ENCODE data around the gene OTOP2. TPM values are rescaled to one million over a fixed set of nuclear protein-coding genes. Genes with fewer than 3 reads are reported as not detected.

OTOP2 gene
- total RNA-seq, 1 donor from 2014 or later, result not detected

- H3K27me3 ChIP-seq (ENCODE audit: control insufficient read depth in 3 of 3, insufficient read depth in 3 of 3, low read length in 3 of 3), result peaks cover 5 to 6% (median 6%) of the 10 kb centered on the region in 3 donors
- H3K27ac ChIP-seq (ENCODE audit: low read depth, low read length), result no peak overlapping the region
Observed at GRCh38 chr17:74957935-74958740, 34.1 kb downstream of the OTOP2 start.

DNA sequence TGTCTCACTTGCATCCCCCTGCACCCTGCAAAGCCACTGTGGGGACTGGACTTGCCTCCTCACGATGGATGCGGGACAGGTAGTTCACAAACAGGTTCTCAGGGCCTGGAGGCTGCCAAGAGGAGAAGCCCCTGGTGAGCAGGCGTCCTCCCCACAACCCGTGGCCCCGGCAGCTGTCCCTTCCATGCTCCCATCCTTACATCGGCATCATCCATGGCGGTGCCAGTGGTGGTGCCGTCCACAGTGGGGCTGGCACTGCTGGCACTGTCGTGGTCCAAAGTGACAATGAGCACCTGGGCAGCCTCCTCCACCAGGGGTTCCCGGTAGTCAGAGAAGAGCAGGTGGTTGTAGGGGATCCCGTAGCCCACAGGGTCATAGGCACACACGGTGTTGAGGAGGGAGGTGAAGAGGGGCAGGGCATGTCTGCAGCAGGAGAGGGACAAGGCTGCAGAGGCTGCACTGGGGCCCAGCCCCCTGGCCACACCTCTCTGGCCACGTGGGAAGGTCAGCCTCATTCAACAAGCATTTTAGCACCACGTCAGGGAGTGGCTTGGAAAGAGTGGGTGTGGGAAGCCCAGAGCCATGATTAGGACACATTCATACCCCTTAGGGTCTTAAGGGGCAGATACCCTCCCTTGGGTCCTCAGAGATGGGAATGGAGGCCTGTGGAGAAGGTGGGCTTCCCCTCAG, 35.9 kb downstream of the OTOP2 start:
- H3K4me3 ChIP-seq (ENCODE audit: low read length in 3 of 3), result no peak overlapping the region
- peaks cover 0 to 2% (median 0%) of the 10 kb centered on the region in 3 donors for H3K4me1 ChIP-seq (ENCODE audit: control insufficient read depth in 3 of 3, insufficient read depth in 3 of 3, low read length in 3 of 3)
- H3K36me3 ChIP-seq (ENCODE audit: control insufficient read depth in 3 of 3, insufficient read depth in 3 of 3, low read length in 3 of 3), result no peaks in the 10 kb centered on the region
- H3K27me3 ChIP-seq (ENCODE audit: control insufficient read depth in 3 of 3, insufficient read depth in 3 of 3, low read length in 3 of 3), result peaks cover 5 to 11% (median 6%) of the 10 kb centered on the region in 3 donors
- no peaks in the 10 kb centered on the region for H3K9me3 ChIP-seq (ENCODE audit: control insufficient read depth in 3 of 3, low read length in 3 of 3)
- H3K27ac ChIP-seq (ENCODE audit: low read depth, low read length), result no peak overlapping the region
- H3K9ac ChIP-seq (ENCODE audit: low read depth in 1 of 3, low read length in 3 of 3), result no peak overlapping the region

More at GRCh38 chr17:74957935-74958740, 34.1 kb downstream of the OTOP2 start:
- no peak overlapping the region for H3K9ac ChIP-seq (ENCODE audit: low read depth in 1 of 3, low read length in 3 of 3)
- no peaks in the 10 kb centered on the region for H3K9me3 ChIP-seq (ENCODE audit: control insufficient read depth in 3 of 3, low read length in 3 of 3)
- H3K4me3 ChIP-seq (ENCODE audit: low read length in 3 of 3), result no peak overlapping the region
- H3K36me3 ChIP-seq (ENCODE audit: control insufficient read depth in 3 of 3, insufficient read depth in 3 of 3, low read length in 3 of 3), result no peaks in the 10 kb centered on the region
- H3K4me1 ChIP-seq (ENCODE audit: control insufficient read depth in 3 of 3, insufficient read depth in 3 of 3, low read length in 3 of 3), result peaks cover 0 to 2% (median 0%) of the 10 kb centered on the region in 3 donors

GRCh38 chr17:74960570-74961342, 36.7 kb downstream of the OTOP2 start:
- Histone ChIP-seq H3K27me3 (ENCODE audit: control insufficient read depth in 3 of 3, insufficient read depth in 3 of 3, low read length in 3 of 3) (peaks cover 5 to 11% (median 6%) of the 10 kb centered on the region in 3 donors), H3K36me3 (ENCODE audit: control insufficient read depth in 3 of 3, insufficient read depth in 3 of 3, low read length in 3 of 3) (no peaks in the 10 kb centered on the region), H3K9me3 (ENCODE audit: control insufficient read depth in 3 of 3, low read length in 3 of 3) (no peaks in the 10 kb centered on the region), H3K4me1 (ENCODE audit: control insufficient read depth in 3 of 3, insufficient read depth in 3 of 3, low read length in 3 of 3) (peaks cover 0 to 2% (median 0%) of the 10 kb centered on the region in 3 donors), H3K27ac (ENCODE audit: low read depth, low read length) (no peak overlapping the region), H3K9ac (ENCODE audit: low read depth in 1 of 3, low read length in 3 of 3) (no peak overlapping the region), H3K4me3 (ENCODE audit: low read length in 3 of 3) (no peak overlapping the region)

GRCh38 chr17:74961657-74962350, 37.7 kb downstream of the OTOP2 start:
- Histone ChIP-seq H3K9ac (ENCODE audit: low read depth in 1 of 3, low read length in 3 of 3) (peak overlapping the region in 1 of 3 donors; percentile 33), H3K27ac (ENCODE audit: low read depth, low read length) (no peak overlapping the region), H3K4me1 (ENCODE audit: control insufficient read depth in 3 of 3, insufficient read depth in 3 of 3, low read length in 3 of 3) (peaks cover 0 to 2% (median 0%) of the 10 kb centered on the region in 3 donors), H3K4me3 (ENCODE audit: low read length in 3 of 3) (no peak overlapping the region), H3K36me3 (ENCODE audit: control insufficient read depth in 3 of 3, insufficient read depth in 3 of 3, low read length in 3 of 3) (no peaks in the 10 kb centered on the region), H3K9me3 (ENCODE audit: control insufficient read depth in 3 of 3, low read length in 3 of 3) (no peaks in the 10 kb centered on the region), H3K27me3 (ENCODE audit: control insufficient read depth in 3 of 3, insufficient read depth in 3 of 3, low read length in 3 of 3) (peaks cover 5 to 11% (median 6%) of the 10 kb centered on the region in 3 donors)

GRCh38 chr17:74962622-74963394, 38.7 kb downstream of the OTOP2 start:
- Histone ChIP-seq H3K4me1 (ENCODE audit: control insufficient read depth in 3 of 3, insufficient read depth in 3 of 3, low read length in 3 of 3) (peaks cover 0 to 2% (median 0%) of the 10 kb centered on the region in 3 donors), H3K36me3 (ENCODE audit: control insufficient read depth in 3 of 3, insufficient read depth in 3 of 3, low read length in 3 of 3) (no peaks in the 10 kb centered on the region), H3K27ac (ENCODE audit: low read depth, low read length) (no peak overlapping the region), H3K9ac (ENCODE audit: low read depth in 1 of 3, low read length in 3 of 3) (no peak overlapping the region), H3K4me3 (ENCODE audit: low read length in 3 of 3) (no peak overlapping the region), H3K9me3 (ENCODE audit: control insufficient read depth in 3 of 3, low read length in 3 of 3) (no peaks in the 10 kb centered on the region), H3K27me3 (ENCODE audit: control insufficient read depth in 3 of 3, insufficient read depth in 3 of 3, low read length in 3 of 3) (peaks cover 5 to 11% (median 6%) of the 10 kb centered on the region in 3 donors)

DNA sequence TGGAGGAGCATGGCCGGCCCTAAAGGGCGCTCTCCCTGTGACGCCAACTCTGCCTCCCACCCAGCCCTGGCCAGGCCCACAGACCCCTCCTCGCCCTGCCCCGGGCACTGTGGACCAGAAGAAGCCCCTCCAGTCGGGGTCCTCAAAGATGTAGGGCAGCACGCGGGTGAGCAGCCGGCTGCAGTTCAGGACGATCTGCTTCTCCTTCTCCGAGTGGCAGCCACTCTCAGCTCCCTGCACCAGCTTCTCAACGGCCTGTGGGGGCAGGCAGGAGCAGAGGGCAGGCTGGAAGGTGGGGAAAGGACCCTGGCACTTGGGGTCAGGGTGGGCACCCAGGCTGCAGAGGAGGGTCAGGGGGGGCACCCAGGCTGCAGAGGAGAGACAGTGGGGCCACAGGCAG, 39.6 kb downstream of the OTOP2 start:
- peaks cover 0 to 3% (median 0%) of the 10 kb centered on the region in 3 donors for H3K4me1 ChIP-seq (ENCODE audit: control insufficient read depth in 3 of 3, insufficient read depth in 3 of 3, low read length in 3 of 3)
- H3K9me3 ChIP-seq (ENCODE audit: control insufficient read depth in 3 of 3, low read length in 3 of 3), result no peaks in the 10 kb centered on the region
- H3K27me3 ChIP-seq (ENCODE audit: control insufficient read depth in 3 of 3, insufficient read depth in 3 of 3, low read length in 3 of 3), result peaks cover 5 to 11% (median 6%) of the 10 kb centered on the region in 3 donors
- no peak overlapping the region for H3K4me3 ChIP-seq (ENCODE audit: low read length in 3 of 3)
- no peak overlapping the region for H3K9ac ChIP-seq (ENCODE audit: low read depth in 1 of 3, low read length in 3 of 3)
- H3K36me3 ChIP-seq (ENCODE audit: control insufficient read depth in 3 of 3, insufficient read depth in 3 of 3, low read length in 3 of 3), result no peaks in the 10 kb centered on the region
- no peak overlapping the region for H3K27ac ChIP-seq (ENCODE audit: low read depth, low read length)

GRCh38 chr17:74964246-74964761, 40.2 kb downstream of the OTOP2 start:
- Histone ChIP-seq H3K4me1 (ENCODE audit: control insufficient read depth in 3 of 3, insufficient read depth in 3 of 3, low read length in 3 of 3) (peaks cover 0 to 4% (median 0%) of the 10 kb centered on the region in 3 donors), H3K9me3 (ENCODE audit: control insufficient read depth in 3 of 3, low read length in 3 of 3) (no peaks in the 10 kb centered on the region), H3K9ac (ENCODE audit: low read depth in 1 of 3, low read length in 3 of 3) (no peak overlapping the region), H3K27ac (ENCODE audit: low read depth, low read length) (no peak overlapping the region), H3K27me3 (ENCODE audit: control insufficient read depth in 3 of 3, insufficient read depth in 3 of 3, low read length in 3 of 3) (peaks cover 5 to 13% (median 6%) of the 10 kb centered on the region in 3 donors), H3K4me3 (ENCODE audit: low read length in 3 of 3) (no peak overlapping the region), H3K36me3 (ENCODE audit: control insufficient read depth in 3 of 3, insufficient read depth in 3 of 3, low read length in 3 of 3) (no peaks in the 10 kb centered on the region)

DNA sequence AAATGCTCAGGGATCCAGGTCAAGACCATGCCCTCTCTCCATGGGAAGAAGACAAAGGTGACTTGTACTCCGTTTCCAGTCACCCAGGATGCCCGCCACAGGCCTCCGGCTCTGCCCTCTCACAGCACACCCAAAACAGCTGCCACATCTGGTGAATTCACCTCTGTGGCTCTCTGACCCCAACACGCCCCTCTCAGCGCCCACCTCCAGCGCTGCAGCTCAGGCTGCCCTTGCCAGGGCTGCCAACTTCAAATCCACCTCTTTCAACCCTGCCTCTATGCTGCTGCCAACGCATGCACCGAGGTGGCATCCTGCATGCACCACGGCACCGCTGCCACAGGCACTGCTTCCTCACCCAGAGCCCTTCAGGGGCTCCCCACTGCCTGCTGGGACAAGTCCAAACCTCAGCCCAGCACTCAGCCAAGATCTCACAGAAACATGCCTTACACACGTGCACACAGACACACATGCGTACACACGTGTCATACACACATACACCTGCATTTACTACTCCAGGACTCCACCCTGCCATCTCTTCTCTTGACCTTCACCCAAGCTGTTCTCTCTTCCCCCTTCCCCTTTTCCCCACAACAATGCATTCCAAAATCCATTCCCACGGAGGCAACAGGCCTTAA, 41.0 kb downstream of the OTOP2 start:
- H3K4me1 ChIP-seq (ENCODE audit: control insufficient read depth in 3 of 3, insufficient read depth in 3 of 3, low read length in 3 of 3), result peaks cover 0 to 4% (median 1%) of the 10 kb centered on the region in 3 donors
- peaks cover 3 to 11% (median 5%) of the 10 kb centered on the region in 3 donors for H3K27me3 ChIP-seq (ENCODE audit: control insufficient read depth in 3 of 3, insufficient read depth in 3 of 3, low read length in 3 of 3)
- no peaks in the 10 kb centered on the region for H3K9me3 ChIP-seq (ENCODE audit: control insufficient read depth in 3 of 3, low read length in 3 of 3)
- H3K27ac ChIP-seq (ENCODE audit: low read depth, low read length), result no peak overlapping the region
- H3K4me3 ChIP-seq (ENCODE audit: low read length in 3 of 3), result no peak overlapping the region
- no peak overlapping the region for H3K9ac ChIP-seq (ENCODE audit: low read depth in 1 of 3, low read length in 3 of 3)
- no peaks in the 10 kb centered on the region for H3K36me3 ChIP-seq (ENCODE audit: control insufficient read depth in 3 of 3, insufficient read depth in 3 of 3, low read length in 3 of 3)
